ENCODE results near the gene TRIM66. TPM values are rescaled to one million over a fixed set of nuclear protein-coding genes. Genes with fewer than 3 reads are reported as not detected.

The TRIM66 gene
- total and polyA plus RNA-seq, 2 of the 8 experiments (the other 6 are each of a cell fraction or from before 2014, with no cell fraction given) = 3.1 to 3.5 TPM

GRCh38 chr11:8701891-8702597 lies 19.6 kb upstream of the TRIM66 start:
- Histone ChIP-seq H3K27ac (ENCODE audit: low read depth, low read length) (peak overlapping the region; percentile 23; the same call in 1 of the 2 replicates), H3K23ac (ENCODE audit: insufficient read length) (no peak overlapping the region), H3K4me3 (ENCODE audit: extremely low read depth in 1 of 4, insufficient read depth in 2 of 4, low read depth in 3 of 4, low read length in 4 of 4) (no peak overlapping the region), H2BK12ac (ENCODE audit: low read depth, low read length) (peak overlapping the region; percentile 97), H4K5ac (ENCODE audit: insufficient read length, low read depth, low read length) (no peak overlapping the region), H3K79me1 (ENCODE audit: low read depth, low read length) (no peaks in the 10 kb centered on the region), H2AFZ (ENCODE audit: low read length) (no peak overlapping the region), H3K4me1 (replicated peaks in 1 of 4; ENCODE audit: control insufficient read depth in 3 of 4, insufficient read depth in 4 of 4, low read length in 3 of 4) (peaks cover 15 to 30% (median 20%) of the 10 kb centered on the region in 4 experiments; a peak in 6 of 7 replicates), H2BK15ac (ENCODE audit: low read length) (peak overlapping the region; percentile 99), H4K20me1 (replicated peaks in 1 of 2; ENCODE audit: control insufficient read depth in 1 of 2, insufficient read depth in 2 of 2, low read length in 2 of 2) (no peaks in the 10 kb centered on the region), H3K14ac (ENCODE audit: insufficient read length) (no peak overlapping the region), H3K9me3 (ENCODE audit: insufficient read depth in 2 of 2, low read depth in 1 of 2, low read length in 1 of 2) (no peaks in the 10 kb centered on the region), H3K56ac (replicated peaks; ENCODE audit: insufficient read length, low read depth, low read length) (no peak overlapping the region), H3K9ac (replicated peaks in 1 of 4; ENCODE audit: extremely low read depth in 1 of 4, low read depth in 3 of 4, low read length in 3 of 4) (no peak overlapping the region; a peak in 1 of 7 replicates), H3K4me2 (ENCODE audit: insufficient read depth in 1 of 2, low read depth in 2 of 2, low read length in 2 of 2) (peak overlapping the region in 1 of 2 experiments; percentile 35; a peak in 1 of 4 replicates), H2BK5ac (ENCODE audit: low read depth, low read length) (peak overlapping the region; percentile 92), H3K18ac (ENCODE audit: extremely low read depth, low read length) (peak overlapping the region; percentile 43; the same call in 1 of the 2 replicates), H2BK120ac (replicated peaks; ENCODE audit: low read depth, low read length) (no peak overlapping the region), H3K36me3 (ENCODE audit: control insufficient read depth in 2 of 4, insufficient read depth in 4 of 4, low read length in 3 of 4) (no peaks in the 10 kb centered on the region; a peak in 2 of 8 replicates), H3K4ac (replicated peaks; ENCODE audit: insufficient read length, low read depth, low read length) (peak overlapping the region; percentile 55), H4K91ac (replicated peaks; ENCODE audit: insufficient read length, low read length) (peak overlapping the region; percentile 58), H4K8ac (ENCODE audit: extremely low read depth, insufficient read depth, low read length) (0 out of 2 replicates have a peak overlapping the region, but pooled peaks have one; percentile 75), H2BK20ac (ENCODE audit: low read length) (peak overlapping the region; percentile 90; the same call in 1 of the 2 replicates), H3K79me2 (ENCODE audit: control insufficient read depth in 1 of 2, insufficient read depth in 2 of 2, low read length in 2 of 2) (no peaks in the 10 kb centered on the region), H3K23me2 (ENCODE audit: low read depth, low read length) (no peaks in the 10 kb centered on the region; the same call in 1 of the 2 replicates), H2AK5ac (ENCODE audit: low read depth, low read length) (peak overlapping the region; percentile 97), H3K27me3 (replicated peaks in 1 of 4; ENCODE audit: control insufficient read depth in 3 of 4, extremely low read depth in 1 of 4, insufficient read depth in 3 of 4, low read length in 3 of 4) (no peaks in the 10 kb centered on the region)
- POLR2A ChIA-PET (ENCODE audit: partially characterized antibody) = interaction anchor here (0.7 to 11.1 kb wide), 9 partner anchors 10 to 112 kb away, joined by 3 to 248 read pairs (median 6); partner anchors contain the start of genes RPL27A and TRIM66
- CTCF ChIA-PET (ENCODE audit: partially characterized antibody) = interaction anchor here (0.7 to 2.2 kb wide), 7 partner anchors 11 to 805 kb away, joined by 3 to 8 read pairs (median 3); no protein-coding TSS in a partner anchor
- 88% methylated on average over 9 of the region's 10 CpGs; no CpG with 5 or more reads in 1 of the 2 experiments for WGBS, 2 experiments (ENCODE audit: extremely low coverage in 1 of 2, insufficient coverage in 1 of 2, insufficient read length in 1 of 2, insufficient replicate concordance in 2 of 2, low coverage in 1 of 2, low lambda C conversion rate in 2 of 2, missing lambda C conversion rate in 1 of 2)
- FAIRE-seq = no peak
- TF ChIP-seq ASH2L (IDR thresholded peaks at IDR 0.05; ENCODE audit: low read length) (no peak), YY1 (IDR thresholded peaks at IDR 0.05; ENCODE audit: low read depth, low read length) (no peak)
- no peak for DNase-seq (ENCODE audit: low read depth in 1 of 2, low spot score in 2 of 2)
